NOMO-1 treated with DMSO at 0.1 percent for 48 hours (cell line): ENCODE measurements around the gene CD40.

Source experiments
- DNase-seq: peaks from one replicate; lab custom pipeline; 2025; ENCODE audit not compliant: unreplicated experiment; lab: John Stamatoyannopoulos, UW

CD40 gene

DNA sequence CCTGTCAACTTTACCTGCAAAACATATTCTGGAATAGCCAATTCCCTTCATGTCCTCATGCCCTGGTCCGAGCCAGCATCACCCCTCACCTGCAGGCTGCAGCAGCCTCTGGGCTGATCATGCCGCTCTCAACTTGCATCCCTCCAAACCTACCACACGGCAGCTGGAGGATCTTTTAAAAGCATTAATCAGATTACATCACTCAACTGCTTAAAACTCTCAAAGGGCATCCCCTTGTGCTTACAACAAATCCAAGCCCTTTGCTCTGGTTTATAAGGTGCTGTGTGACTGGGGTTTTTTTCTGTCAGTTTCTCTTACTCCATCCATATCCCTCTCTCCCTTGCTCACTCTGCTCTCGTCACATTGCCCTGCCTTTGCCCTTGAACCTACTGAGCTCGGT, 24.0 kb downstream of the CD40 start:
- DNase-seq, result no peak

DNA sequence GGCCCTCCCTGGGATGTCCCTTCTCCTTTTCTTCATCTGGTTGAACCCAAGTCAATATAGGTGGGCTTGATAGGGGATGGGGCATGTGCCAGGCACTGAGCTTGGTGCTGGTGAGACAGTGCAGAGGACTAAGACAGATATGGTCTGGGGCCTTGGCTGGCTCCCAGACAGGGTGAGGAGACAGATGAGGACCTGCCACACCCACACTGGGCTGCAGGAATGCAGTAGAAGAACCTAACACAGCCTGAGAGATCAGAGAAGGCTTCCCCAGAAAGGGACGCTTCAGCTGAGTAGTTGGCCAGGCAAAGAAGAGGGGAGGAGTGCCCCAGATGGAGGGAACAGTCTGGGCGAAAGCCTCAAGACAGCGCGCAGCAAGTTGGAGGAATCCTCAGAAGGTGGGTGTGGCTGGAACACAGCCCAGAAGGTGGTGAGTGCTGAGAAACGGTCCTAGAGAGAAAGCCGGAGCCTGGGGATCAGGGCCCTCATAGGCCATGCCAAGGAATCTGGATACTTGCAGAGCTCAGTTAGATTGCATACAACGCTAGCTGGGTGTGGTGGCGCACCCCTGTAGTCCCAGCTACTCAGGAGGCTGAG, 26.4 kb downstream of the CD40 start:
- DNase-seq, result no peak

DNA sequence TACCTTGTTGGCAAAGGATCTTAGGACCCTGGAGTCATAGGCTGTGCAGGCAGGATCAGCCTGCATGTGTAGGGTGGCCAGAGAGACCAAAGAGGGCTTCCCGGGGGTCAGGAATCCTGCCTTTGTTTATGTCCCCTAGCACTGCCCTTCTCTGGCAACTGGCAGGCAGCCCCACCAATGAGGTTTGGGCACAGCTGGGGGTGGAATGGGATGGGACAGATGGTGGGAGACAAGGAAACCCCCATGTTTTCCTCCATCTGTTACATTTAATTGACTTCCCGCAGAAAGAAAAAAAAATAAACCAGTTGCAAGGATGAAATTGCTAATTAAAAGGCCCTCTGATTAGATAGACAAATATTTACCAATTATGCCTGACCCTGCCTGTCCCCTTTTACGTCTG, 27.6 kb downstream of the CD40 start:
- DNase-seq, result no peak

DNA sequence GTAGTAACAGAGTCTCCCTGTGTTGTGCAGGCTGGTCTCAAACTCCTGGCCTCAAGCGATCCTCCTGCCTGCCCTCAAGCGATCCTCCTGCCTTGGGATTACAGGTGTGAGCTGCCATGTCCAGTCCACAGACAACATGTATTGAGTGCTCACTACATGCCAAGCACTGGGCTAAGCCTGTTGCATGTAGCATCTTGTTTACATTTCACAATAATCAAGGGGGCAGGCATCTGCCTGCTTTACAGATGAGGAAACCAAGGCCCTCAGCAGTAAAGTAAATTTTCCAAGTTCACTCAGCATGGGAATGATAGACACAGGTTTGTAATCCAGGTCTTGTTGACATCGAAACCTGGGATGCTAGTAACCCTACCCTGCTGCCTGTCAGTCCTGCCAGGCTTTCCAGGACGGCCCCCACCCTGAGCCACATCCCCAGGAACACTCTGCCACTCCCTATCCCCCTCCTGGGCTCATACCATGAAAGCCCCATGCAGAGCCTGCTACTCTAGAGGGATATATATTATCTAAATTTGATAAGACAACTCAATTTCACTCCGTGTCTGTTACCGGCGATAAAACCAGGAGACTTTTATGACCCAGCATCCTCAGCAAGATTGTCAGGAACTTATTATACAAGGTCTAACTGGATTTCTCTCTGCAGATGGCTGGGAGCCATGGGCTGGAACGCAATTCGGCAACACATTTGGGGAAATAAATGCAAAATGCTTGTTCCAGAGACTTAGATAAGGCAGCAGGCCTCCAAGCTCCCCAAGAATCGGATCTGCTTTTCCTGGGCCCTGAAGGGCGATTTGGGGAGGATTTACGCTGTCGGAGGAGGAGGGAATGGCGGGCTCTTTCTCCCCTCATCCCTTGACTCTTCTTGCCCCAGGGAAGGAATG, 30.4 kb downstream of the CD40 start:
- no peak for DNase-seq

DNA sequence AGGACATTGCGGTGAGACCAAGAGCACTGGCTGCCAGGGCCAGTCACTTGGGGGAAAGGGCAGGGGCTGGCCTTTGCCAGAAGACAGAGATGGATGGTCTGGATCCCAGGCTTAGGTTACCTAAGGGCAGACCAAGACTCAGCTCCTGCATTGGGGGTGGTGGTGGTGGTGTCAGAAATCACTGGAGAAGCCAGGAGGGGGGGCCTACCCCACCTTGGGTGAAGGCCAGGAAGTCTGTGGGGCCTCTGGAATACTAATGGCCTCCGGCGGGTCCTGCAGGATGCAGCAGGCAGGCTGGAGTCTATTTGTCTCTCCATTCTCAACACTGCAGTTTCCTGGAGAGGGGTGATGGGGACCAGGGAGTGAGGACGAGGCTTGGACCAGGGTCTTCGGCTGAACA, 32.8 kb downstream of the CD40 start:
- no peak for DNase-seq

DNA sequence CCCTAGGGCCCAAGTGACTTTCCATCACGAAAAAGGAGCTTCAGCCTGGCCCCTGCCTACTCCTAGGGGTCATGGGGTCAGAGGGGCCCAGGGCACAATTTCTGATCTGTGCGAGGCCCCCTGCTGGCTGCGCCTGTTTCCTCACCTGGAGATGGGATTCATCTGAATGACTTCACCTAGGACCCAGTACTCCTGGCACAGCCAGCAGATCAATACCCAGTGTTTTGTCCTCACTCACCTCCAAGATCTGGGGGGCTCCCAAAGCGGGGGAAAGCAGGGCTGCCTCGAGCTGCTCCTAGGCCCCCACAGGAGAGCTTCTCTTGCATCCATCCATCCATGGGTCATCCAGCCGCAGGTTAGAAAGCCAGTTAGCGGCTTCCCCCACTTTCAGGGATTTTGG, 33.8 kb downstream of the CD40 start:
- no peak for DNase-seq

DNA sequence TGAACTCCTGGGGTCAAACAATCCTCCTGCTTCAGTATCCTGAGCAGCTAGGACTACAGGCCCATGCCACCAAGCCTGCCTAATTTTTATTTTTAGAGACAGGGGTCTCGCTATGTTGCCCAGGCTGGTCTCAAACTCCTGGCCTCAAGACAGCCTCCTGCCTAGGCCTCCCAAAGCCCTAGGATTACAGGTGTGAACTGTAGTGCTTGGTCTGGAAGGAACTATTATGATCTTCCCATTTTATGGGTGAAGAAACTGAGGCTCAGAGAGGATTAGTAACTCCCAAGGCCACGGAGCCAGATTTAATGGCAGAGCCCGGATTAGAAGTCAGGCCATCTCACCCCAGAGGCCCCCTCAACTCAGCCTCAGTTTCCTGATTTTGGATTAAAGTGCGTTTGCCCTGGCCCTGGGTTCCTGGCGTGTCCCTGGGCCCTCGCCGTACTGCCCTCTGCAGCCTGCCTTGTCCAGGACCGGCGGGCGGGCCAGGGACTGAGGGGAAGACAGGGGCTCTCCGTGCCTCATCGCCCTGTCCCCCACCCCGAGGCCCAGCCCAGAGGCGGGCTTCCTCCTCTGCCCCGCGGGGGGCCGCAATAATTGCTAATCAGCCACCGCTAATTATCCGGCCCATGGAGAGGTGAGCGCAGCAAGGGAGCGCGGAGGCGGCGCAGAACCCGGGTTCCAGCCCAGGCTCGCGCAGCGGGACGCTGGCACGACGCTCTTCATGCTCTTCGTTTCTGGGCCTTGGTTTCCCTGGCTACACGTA, 34.9 kb downstream of the CD40 start:
- DNase-seq, result no peak

DNA sequence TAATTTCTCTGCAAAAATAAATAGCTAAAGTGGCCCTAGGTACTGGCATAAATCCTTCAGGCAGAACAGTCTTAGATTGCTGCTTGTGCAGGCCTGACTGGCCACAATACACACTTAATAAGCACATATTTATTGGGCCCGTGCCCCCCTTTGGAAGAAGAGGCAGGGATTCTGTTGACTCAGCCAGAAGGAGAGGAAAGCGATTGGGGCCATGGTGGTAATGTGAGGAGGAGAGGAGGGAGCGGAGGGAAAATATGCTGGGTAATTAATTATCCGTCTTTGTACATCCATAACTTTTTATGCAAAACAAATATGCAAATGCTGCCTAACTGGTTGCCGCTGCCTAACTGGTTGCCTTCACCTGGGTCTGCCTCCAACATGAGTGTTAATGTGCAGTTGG, 36.2 kb downstream of the CD40 start:
- DNase-seq, result no peak

DNA sequence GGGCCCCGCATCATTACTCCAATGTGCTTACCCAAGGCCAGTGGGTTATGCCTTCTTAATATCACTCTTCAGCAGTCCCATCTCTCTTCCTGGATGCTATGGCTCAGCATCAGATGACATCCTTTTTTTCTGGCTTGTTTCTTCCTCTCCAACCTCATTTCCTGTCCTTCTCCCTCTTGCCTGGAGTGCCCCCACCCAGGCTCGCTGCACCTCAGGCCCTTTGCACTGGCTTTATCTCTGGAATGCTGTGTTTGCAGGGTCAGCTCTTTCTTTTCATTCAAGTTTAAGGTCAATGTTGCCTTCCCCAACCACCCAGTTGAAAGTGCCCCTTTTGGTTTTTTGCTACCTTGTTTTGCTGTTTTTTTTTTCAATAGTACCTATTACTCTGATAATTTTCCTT, 36.7 kb downstream of the CD40 start:
- DNase-seq, result no peak

DNA sequence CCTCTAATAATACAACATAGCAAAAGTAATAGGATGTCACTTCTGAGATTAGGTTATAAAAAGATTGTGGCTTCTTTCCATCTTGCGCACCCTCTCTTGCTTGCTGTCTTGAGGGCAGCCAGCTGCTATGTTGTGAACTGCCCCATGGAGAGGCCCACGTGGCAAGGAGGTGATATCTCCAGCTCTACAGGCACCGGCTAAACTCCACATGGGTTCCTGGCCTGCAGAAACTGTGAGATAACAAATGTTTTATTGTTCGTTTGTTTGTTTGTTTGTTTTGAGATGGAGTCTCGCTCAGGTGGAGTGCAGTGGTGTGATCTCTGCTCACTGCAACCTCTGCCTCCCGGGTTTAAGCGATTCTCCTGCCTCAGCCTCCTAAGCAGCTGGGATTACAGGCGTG, 38.0 kb downstream of the CD40 start:
- no peak for DNase-seq

DNA sequence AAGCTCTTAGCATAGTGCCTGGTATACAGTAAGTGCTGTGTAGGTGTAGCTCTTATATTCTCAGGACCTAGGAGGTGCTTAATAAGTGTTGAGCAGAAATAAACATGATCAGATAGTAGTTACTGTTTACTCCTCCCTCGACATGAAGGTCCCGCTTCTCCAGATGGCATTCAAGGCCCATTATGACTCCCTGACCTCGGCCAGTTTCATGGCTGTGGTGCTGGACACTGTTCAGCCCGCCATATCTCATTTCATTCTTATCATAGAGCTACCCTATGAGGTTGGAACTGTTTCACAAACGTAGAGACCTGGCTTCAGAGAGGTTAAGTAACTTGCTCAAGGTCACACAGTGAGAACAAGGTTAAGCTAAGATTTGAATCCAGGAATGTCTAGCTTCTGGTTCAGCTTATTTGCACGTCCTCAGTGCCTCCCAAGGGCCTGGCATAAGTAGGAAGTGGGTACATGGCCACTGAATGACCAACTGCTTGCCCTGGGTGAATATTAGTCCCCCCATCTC, 39.0 kb downstream of the CD40 start:
- DNase-seq, result no peak

DNA sequence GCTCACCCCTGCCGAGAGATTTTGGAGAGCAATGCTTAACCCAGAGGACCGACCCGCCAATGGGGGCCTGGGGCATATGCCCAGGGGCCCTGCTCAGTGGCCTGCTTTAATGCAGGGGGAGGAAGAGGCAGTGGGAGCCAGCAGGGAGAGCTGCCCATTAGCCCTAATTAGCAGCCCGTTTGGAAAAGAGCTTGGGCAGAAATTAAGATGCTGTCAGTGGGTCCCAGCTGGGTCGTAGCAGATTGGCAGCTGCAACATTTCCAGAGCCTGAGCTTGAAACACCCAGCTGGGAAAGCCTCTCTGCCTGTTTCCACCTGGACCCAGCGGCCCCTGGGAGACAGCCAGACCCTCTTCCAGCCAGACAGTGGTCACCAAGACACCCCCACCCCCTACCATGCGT, 39.5 kb downstream of the CD40 start:
- DNase-seq, result no peak

DNA sequence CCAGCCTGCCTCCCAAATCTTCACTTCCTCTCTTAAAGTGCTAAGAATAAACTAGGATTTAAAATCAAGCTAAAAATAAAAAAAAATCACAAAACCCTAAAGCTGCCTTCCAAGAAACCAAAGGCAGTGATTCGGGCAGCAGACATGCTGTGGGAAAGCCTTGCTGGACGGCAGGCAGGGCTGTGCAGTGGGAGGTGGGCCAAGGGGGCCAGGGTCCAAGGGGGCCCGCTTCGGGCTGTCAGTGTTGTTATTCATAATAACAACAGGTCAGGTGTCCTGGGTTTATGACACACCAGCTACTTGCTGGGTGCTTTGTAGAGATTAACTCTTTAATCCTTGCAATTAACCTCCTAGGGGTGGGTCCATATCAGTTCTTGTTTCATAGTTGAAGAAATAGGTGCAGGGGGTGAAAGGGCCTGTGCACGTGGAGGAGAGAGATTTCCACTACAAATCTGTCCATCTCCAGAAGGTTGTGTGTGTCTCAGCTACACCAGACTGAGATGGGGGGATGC, 40.4 kb downstream of the CD40 start:
- DNase-seq, result no peak

DNA sequence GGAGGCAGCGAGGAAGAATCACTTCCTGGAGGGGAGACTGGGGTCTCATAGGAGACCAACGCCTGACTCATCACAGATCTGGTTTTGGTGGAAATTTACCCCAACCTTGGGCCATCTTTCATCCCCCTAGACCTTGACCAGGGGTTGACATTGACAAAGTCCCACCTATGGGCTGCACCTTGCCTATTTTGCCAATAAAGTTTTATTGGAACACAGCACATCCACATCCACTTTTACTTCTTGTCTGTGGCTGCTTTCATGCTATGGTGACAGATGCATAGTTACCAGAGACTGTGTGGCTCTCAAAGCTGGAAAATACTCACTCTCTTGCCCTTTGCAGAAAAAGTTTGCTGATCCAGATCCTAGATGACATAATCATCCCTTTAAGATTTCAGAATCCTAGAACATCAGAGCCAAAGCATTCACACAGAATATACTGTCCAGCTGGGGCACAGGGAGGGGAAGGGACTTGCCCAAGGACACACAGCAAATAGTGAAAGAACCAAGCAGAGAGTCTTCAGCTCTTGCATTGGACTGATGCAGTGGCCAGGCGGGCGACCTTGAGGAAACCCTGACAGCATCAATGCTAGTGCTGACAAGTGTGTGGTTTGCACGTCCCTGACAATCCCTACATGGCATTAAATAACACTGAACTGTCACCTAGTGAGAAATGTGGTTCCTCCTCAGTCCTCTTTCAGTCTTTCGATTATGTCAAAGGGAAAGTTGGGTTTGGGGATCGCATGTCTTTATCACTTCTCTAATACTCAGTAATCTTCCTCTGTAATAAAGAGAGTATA, 41.2 kb downstream of the CD40 start:
- DNase-seq, result no peak

DNA sequence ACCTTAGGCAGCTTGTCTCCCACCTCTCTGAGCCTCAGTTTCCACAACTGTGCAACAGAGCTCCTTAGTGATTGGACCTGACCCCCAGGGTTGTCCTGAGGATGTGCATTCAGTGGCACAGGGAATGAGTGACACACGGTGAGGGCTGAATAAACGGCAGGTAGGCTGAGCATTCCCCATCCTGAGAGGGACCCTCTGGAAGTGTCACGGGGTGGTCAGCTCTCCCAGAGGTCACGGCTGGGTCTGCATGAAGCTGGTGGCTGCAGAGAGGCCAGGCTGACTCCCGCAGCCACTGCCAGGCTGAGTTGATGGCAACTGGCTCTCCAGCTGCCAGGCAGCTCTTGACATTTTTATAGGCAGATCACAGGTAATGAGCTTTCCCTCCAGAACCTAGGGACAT, 42.5 kb downstream of the CD40 start:
- no peak for DNase-seq

DNA sequence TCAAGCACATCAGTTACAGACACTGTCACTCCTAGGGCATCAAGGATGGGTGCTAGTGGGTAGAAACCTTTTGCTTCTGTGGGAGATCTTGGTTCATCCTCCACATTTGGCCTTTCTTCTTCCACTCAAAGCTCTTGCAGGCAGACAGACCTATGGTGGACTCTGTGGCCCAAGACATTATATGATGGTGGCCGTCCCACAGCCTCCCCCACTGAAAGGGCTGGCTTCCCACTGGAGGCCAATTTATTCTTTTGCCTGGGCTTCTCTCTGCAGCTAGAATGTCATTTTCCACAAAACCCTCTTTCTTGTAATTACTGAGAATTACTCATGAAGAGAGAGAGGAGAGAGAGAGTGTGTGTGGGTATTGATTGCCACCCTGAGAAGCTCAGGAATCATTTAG, 43.8 kb downstream of the CD40 start:
- DNase-seq, result no peak

DNA sequence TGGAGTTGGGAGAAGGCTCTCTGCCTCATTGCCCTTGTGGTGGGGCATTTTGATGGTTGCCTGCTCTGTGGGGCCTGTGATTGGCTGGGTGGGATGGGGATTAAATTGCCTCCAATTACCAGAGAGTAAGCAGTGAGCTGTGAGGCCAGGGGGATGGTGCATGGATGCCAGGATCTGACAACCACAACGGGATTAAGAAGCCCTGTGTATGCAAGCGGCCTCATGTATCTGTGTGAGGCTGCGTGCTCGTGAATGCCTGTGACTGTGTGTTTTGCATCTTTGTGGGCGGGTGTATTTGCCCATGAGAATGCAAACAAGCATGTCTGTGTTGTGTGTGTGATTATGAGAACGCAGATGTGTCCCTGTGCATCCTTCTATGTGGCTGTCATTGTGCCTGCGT, 46.1 kb downstream of the CD40 start:
- DNase-seq, result no peak

DNA sequence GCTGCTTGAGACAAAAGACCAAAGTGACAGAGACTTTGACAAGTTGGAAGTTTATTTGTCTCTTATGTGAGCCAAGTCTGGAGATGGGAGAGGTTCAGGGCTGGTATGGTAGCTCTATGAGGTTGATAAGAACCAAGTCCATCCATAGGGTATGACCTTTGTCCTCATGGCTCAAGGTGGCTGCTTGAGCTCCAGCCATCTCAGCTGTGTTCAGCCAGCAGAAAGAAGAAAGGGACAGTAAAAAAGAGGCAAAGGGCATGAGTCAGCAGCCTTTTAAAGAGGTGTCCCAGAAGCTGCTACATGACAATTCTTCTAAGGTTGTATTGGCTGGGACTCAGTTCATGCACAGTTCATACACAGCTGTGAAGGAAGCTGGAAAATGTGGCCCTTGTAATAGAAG, 49.0 kb downstream of the CD40 start:
- DNase-seq, result no peak

DNA sequence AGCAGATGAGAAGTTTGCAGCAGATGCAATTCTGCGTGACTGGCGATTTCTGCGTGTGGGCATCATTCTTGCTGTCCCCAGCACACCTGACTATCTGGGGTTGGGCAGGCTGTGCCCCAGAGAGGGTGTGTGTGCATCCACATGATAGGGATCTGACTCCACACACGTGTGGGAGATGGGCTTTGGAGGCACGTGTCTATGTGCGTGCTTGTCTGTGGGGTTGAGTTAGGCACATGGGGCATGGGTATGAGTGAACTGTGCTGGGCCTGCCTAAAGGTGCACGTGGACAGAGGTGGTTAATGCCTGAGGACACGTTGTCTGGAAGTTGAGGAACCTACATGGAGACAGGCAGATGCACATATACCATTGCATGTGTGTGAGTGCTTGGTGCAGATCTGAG, 50.3 kb downstream of the CD40 start:
- DNase-seq, result no peak

DNA sequence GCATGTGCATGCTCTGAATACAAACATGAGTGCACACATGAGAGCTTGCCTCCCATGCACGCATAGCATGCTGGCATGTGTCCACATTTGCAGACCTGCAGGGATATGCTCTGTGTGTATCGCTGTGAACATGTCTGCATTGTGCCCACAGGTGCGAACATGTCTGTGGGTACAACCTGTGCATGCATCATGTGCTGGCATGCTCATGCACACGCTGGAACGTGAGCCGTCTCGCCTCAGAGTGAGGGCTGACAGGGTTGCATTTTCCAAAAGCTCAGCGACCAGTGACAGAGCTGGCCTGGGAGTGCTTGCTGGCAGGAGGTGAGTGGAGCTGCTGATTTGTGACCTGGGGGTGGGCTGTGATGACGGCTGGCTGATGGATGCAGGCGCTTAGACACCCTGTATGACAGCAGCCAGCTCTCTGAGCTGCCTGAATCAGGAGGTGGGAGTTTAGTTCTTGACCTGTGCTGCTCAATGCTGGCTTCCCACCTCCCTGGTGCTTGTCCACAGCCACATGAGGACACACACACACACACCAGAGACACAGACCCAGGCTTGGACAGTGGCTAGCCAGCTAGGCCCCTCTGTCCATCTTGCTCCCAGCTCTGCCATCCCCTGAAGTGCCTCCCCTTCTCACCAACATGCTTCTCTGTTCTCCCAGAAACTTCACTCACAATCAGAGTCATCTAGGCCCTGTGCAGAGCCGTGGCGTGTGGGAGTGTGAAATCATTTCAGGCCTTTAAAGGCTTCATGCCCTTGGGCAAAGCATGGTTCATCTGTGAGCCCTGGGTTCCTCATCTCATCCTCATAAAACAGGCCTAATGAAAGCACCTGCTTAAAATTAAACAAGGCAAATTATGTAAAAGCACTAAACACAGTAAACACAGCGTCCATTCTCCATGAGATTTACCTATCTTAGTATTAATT, 51.4 kb downstream of the CD40 start:
- DNase-seq, result no peak
